Skeletal muscle tissue (tissue), 4 donors: ENCODE measurements around the gene PRR36. TPM values are rescaled to one million over a fixed set of nuclear protein-coding genes. Genes with fewer than 3 reads are reported as not detected.

Source experiments
- H3K27ac ChIP-seq: one replicate; pipeline ENCODE4 v1.7.0; 2013; ENCODE audit warnings: mild to moderate bottlenecking, low read depth, low read length, inconsistent platforms
- H3K27me3 ChIP-seq, 3 donors: one replicate each; pipeline ENCODE4 v1.7.0; 2013; ENCODE audit warnings: low read length in 3 of 3; ENCODE audit not compliant: control insufficient read depth in 3 of 3, insufficient read depth in 3 of 3
- H3K36me3 ChIP-seq, 3 donors: one replicate each; pipeline ENCODE4 v1.7.0; 2013; ENCODE audit warnings: low read length in 3 of 3; ENCODE audit not compliant: control insufficient read depth in 3 of 3, insufficient read depth in 3 of 3
- H3K4me1 ChIP-seq, 3 donors: one replicate each; pipeline ENCODE4 v1.7.0; 2013; ENCODE audit warnings: low read length in 3 of 3, mild to moderate bottlenecking in 3 of 3; ENCODE audit not compliant: control insufficient read depth in 3 of 3, insufficient read depth in 3 of 3
- H3K4me3 ChIP-seq, 3 donors: one replicate each; pipeline ENCODE4 v1.7.0; 2013; ENCODE audit warnings: low read length in 3 of 3
- H3K9ac ChIP-seq, 3 donors: one replicate each; pipeline ENCODE4 v1.7.0; 2013; ENCODE audit warnings: low read length in 3 of 3, mild to moderate bottlenecking in 3 of 3, moderate library complexity in 2 of 3, low read depth in 1 of 3
- H3K9me3 ChIP-seq, 3 donors: one replicate each; pipeline ENCODE4 v1.7.0; 2013; ENCODE audit warnings: low read length in 3 of 3; ENCODE audit not compliant: control insufficient read depth in 3 of 3
- total RNA-seq: library from RNA; depleted of rRNA; stranded (reverse); fragments of >200 nt; gene quantifications from one replicate; pipeline ENCODE4 v1.2.3, GENCODE V29; 2014
- donor health status: Osteomylitis.

Gene PRR36
- total RNA-seq, 1 donor from 2014 or later, result not detected

GRCh38 chr19:7846155-7846646, 28.0 kb downstream of the PRR36 start:
- H3K36me3 ChIP-seq, result no peaks in the 10 kb centered on the region

DNA sequence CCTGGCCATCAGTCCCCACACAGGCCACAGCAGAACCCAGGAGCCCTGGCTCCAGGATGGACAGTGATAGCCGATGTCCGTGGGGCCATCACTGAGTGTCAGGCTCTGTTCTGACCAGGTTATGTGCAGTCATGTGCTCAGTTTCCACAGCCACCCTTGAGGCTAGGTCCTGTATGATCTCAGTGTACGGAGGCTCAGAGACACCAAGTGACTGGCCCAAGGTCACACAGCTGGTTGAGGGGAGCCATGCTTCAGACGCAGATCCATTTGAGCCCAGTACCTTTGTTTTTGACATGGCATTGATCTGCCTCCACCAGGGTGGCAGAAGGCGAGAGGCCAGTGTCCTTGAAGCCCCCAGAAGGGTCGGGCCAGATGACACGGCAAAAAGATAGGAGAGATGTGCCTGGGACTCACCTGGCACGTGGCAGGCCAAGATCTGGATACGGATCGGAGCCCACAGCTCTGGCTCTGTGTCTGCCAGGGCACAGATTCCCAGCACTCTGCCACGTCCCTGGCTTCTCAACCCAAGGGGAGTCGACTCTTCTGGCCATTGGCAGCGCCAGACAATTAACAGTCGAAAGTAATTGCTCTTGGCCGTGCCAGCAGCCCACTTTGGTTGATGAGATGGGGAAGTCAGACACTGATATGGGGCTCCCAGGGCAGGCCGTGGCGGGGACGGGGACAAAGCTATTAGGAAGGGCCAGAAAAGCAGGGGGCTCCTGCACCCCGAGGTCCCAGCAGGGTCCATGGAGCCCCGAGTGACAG, 28.6 kb downstream of the PRR36 start:
- Histone ChIP-seq H3K27me3 (no peaks in the 10 kb centered on the region), H3K36me3 (no peaks in the 10 kb centered on the region), H3K4me3 (no peak overlapping the region), H3K27ac (no peak overlapping the region), H3K4me1 (peaks cover 0 to 17% (median 8%) of the 10 kb centered on the region in 3 donors), H3K9ac (no peak overlapping the region), H3K9me3 (peaks cover 0 to 2% (median 0%) of the 10 kb centered on the region in 3 donors)

More at GRCh38 chr19:7846155-7846646, 28.0 kb downstream of the PRR36 start:
- Histone ChIP-seq H3K9me3 (no peaks in the 10 kb centered on the region), H3K27ac (no peak overlapping the region), H3K27me3 (no peaks in the 10 kb centered on the region), H3K4me1 (peaks cover 0 to 19% (median 10%) of the 10 kb centered on the region in 3 donors), H3K4me3 (no peak overlapping the region), H3K9ac (no peak overlapping the region)

DNA sequence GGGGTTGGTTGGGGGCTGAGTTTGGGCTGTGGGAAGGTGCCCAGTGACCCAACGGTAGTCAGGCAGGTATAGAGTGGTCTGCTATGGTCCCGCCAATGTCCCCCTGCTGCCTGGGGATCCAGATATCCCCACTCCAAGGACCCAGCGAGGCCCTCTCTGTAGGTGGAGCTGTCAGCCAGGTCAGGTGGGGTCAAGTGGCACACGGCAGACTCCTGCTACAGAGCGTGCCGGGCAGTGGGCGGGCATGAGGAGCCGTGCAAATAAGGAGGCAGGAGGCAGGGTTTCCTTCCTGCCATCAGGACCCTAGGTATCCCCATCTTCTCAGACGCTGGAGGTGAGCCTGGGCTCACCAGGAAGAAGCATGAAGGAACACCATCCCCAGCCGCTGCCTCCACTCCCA, 29.2 kb downstream of the PRR36 start:
- no peak overlapping the region for H3K4me3 ChIP-seq
- no peaks in the 10 kb centered on the region for H3K27me3 ChIP-seq
- H3K27ac ChIP-seq, result no peak overlapping the region
- no peaks in the 10 kb centered on the region for H3K36me3 ChIP-seq
- H3K4me1 ChIP-seq, result peaks cover 0 to 11% (median 1%) of the 10 kb centered on the region in 3 donors
- peaks cover 0 to 2% (median 0%) of the 10 kb centered on the region in 3 donors for H3K9me3 ChIP-seq
- no peak overlapping the region for H3K9ac ChIP-seq

GRCh38 chr19:7844405-7844804, 29.8 kb downstream of the PRR36 start:
- peaks cover 0 to 5% (median 0%) of the 10 kb centered on the region in 3 donors for H3K4me1 ChIP-seq
- H3K27me3 ChIP-seq, result no peaks in the 10 kb centered on the region
- no peak overlapping the region for H3K27ac ChIP-seq
- no peaks in the 10 kb centered on the region for H3K36me3 ChIP-seq
- H3K4me3 ChIP-seq, result no peak overlapping the region
- H3K9ac ChIP-seq, result no peak overlapping the region
- peaks cover 0 to 2% (median 0%) of the 10 kb centered on the region in 3 donors for H3K9me3 ChIP-seq

DNA sequence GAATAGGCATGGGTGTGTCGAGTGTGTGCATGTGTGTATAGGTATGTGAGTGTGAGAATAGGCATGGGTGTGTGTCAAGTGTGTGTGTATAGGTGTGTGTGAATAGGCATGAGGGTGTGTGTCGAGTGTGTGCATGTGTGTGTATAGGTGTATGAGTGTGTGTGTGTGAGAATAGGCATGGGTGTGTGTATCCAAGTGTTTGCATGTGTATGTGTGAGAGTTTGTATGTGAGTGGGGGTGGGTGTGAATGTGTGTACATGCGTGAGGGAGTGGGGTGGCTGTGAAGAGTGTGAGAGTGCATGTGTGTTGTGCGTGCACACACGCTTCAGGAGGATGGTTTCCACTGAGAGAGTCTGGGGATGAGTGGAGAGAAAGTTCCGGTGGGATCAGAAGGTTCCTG, 30.7 kb downstream of the PRR36 start:
- Histone ChIP-seq H3K4me1 (no peaks in the 10 kb centered on the region), H3K9ac (no peak overlapping the region), H3K9me3 (peaks cover 0 to 2% (median 0%) of the 10 kb centered on the region in 3 donors), H3K27me3 (no peaks in the 10 kb centered on the region), H3K27ac (no peak overlapping the region), H3K4me3 (no peak overlapping the region), H3K36me3 (no peaks in the 10 kb centered on the region)

DNA sequence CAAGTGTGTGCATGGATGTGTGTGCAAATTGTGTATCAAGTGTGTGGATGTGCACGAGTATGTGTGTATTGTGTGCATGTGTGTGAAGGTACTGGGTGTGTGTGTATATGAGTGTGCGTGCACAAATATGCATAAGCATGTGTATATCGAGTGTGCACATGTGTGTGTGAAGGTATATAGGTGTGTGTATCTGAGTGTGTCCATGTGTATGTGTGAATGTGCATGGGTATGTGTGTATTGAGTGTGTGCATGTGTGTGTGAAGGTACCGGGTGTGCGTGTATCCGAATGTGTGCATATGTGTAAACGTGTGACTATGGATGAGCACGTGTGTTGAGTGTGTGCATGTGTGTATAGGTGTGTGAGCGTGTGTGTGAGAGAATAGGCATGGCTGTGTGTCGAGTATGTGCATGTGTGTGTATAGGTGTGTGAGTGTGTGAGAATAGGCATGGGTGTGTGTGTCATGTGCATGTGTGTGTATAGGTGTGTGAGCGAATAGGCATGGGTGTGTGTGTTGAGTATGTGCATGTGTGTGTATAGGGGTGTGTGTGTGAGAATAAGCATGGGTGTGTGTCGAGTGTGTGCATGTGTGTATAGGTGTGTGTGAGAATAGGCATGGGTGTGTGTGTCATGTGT, 31.4 kb downstream of the PRR36 start:
- H3K4me3 ChIP-seq, result no peak overlapping the region

GRCh38 chr19:7841751-7842660, 32.2 kb downstream of the PRR36 start:
- no peak overlapping the region for H3K27ac ChIP-seq
- H3K4me1 ChIP-seq, result no peaks in the 10 kb centered on the region
- no peaks in the 10 kb centered on the region for H3K27me3 ChIP-seq
- H3K4me3 ChIP-seq, result no peak overlapping the region
- H3K36me3 ChIP-seq, result no peaks in the 10 kb centered on the region
- no peak overlapping the region for H3K9ac ChIP-seq
- H3K9me3 ChIP-seq, result peaks cover 0 to 2% (median 0%) of the 10 kb centered on the region in 3 donors

More for the DNA sequence above, 31.4 kb downstream of the PRR36 start:
- H3K9ac ChIP-seq, result no peak overlapping the region
- H3K27ac ChIP-seq, result no peak overlapping the region
- no peaks in the 10 kb centered on the region for H3K36me3 ChIP-seq
- H3K9me3 ChIP-seq, result peaks cover 0 to 2% (median 0%) of the 10 kb centered on the region in 3 donors
- H3K4me1 ChIP-seq, result no peaks in the 10 kb centered on the region
- H3K27me3 ChIP-seq, result no peaks in the 10 kb centered on the region

- Histone ChIP-seq H3K27ac (no peak overlapping the region), H3K9ac (no peak overlapping the region), H3K27me3 (no peaks in the 10 kb centered on the region), H3K4me3 (no peak overlapping the region), H3K4me1 (no peaks in the 10 kb centered on the region), H3K36me3 (no peaks in the 10 kb centered on the region), H3K9me3 (peaks cover 0 to 2% (median 0%) of the 10 kb centered on the region in 3 donors)
Observed at GRCh38 chr19:7840629-7841028, 33.6 kb downstream of the PRR36 start.

DNA sequence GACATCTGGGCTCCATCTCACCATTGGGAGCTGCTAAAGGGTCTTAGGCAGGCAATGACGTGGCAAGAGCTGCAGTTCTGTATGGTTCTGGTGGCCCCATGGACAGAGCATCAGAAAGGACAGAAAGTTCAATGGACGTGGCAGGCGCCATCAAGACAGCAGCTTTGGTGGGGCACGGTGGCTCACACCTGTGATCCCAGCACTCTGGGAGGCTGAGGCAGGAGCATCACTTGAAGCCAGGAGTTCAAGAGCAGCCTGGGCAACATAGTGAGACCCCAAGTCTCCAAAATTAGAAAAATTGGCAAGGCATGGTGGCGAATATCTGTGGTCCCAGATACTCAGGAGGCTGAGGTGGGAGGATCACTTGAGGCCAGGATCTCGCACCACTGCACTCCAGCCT, 34.7 kb downstream of the PRR36 start:
- Histone ChIP-seq H3K36me3 (no peaks in the 10 kb centered on the region), H3K9ac (no peak overlapping the region), H3K27me3 (no peaks in the 10 kb centered on the region), H3K9me3 (peaks cover 0 to 2% (median 0%) of the 10 kb centered on the region in 3 donors), H3K4me3 (no peak overlapping the region), H3K27ac (no peak overlapping the region), H3K4me1 (no peaks in the 10 kb centered on the region)
